GM12878 (cell line): ENCODE measurements around the gene WWOX. TPM values are rescaled to one million over a fixed set of nuclear protein-coding genes. Genes with fewer than 3 reads are reported as not detected.

Experiments
- ATAC-seq: fragments of 200-7000 bp; cut with Tn5 transposase; 3 replicates; pipeline ENCODE4 v1.9.1; 2020; ENCODE audit warnings: mild to moderate bottlenecking, moderate library complexity
- BruUV-seq: library from RNA; stranded (reverse); fragments of 400-500 nt; replicated peaks from 2 replicates; lab custom pipeline; 2021; lab: Mats Ljungman, UMichigan
- CTCF ChIA-PET: fragments of 300-600 bp; sonication (Branson Sonifier 250); formaldehyde crosslinking; extraction: SDS; loops from one replicate; lab custom pipeline; 2021; ENCODE audit warnings: inconsistent platforms; lab: Yijun Ruan, JAX
- POLR2A ChIA-PET: fragments of 350-600 bp; formaldehyde crosslinking; extraction: SDS; loops from one replicate; lab custom pipeline; 2021; ENCODE audit warnings: inconsistent platforms; lab: Charles Lee
- RAD21 ChIA-PET: fragments of 300-600 bp; sonication (Branson Sonifier 250); formaldehyde crosslinking; loops from one replicate; lab custom pipeline; 2023; ENCODE audit warnings: antibody characterized with exemption; ENCODE audit not compliant: unreplicated experiment; lab: Charles Lee
- SMC1A ChIA-PET: fragments of 300-600 bp; sonication (Branson Sonifier 250); formaldehyde crosslinking; loops from one replicate; lab custom pipeline; 2023; ENCODE audit not compliant: unreplicated experiment, uncharacterized antibody; lab: Charles Lee
- DNase-seq: peaks from one replicate; pipeline ENCODE4 v3.0.0-alpha.2; 2011; ENCODE audit warnings: low read depth, low spot score
- FAIRE-seq: peaks from 3 replicates; lab custom pipeline; 2011; peaks lifted over from hg19 to GRCh38; lab: Jason Lieb, UNC
- H2AFZ ChIP-seq: 2 replicates; pipeline ENCODE4 v1.6.0; 2011; ENCODE audit warnings: low read depth, low read length, control low read depth; ENCODE audit not compliant: control insufficient read depth
- H3K27ac ChIP-seq: 2 replicates; pipeline ENCODE4 v1.5.1; 2011; ENCODE audit warnings: control low read depth; ENCODE audit not compliant: control insufficient read depth, insufficient read depth
- H3K27me3 ChIP-seq, 2 experiments: replicated peaks in 1 of 2; 2 replicates each; pipeline versions ENCODE4 v1.6.0 to v1.6.1; 2011; ENCODE audit warnings: low read length in 1 of 2; ENCODE audit not compliant: control insufficient read depth in 2 of 2, insufficient read depth in 2 of 2
- H3K36me3 ChIP-seq, 2 experiments: 2 replicates each; pipeline ENCODE4 v1.5.1; 2011; ENCODE audit warnings: low read length in 1 of 2; ENCODE audit not compliant: control insufficient read depth in 2 of 2, insufficient read depth in 2 of 2
- H3K4me1 ChIP-seq: 2 replicates; pipeline ENCODE4 v1.6.1; 2011; ENCODE audit warnings: mild to moderate bottlenecking, low read length, moderate library complexity, mixed read lengths; ENCODE audit not compliant: control insufficient read depth, insufficient read depth
- H3K4me2 ChIP-seq: 2 replicates; pipeline ENCODE4 v1.6.0; 2011; ENCODE audit warnings: control low read depth; ENCODE audit not compliant: control insufficient read depth, insufficient read depth
- H3K4me3 ChIP-seq: fragments of 200-600 bp; sonication (generic); 2 replicates; pipeline ENCODE4 v1.5.1; 2016
- H3K79me2 ChIP-seq: 2 replicates; pipeline ENCODE4 v1.6.0; 2011; ENCODE audit warnings: low read length; ENCODE audit not compliant: control insufficient read depth, insufficient read depth
- H3K9ac ChIP-seq: 2 replicates; pipeline ENCODE4 v1.8.0; 2011; ENCODE audit warnings: low read length, control low read depth, mixed read lengths; ENCODE audit not compliant: control insufficient read depth, insufficient read depth
- H3K9me3 ChIP-seq: replicated peaks from 3 replicates; pipeline ENCODE4 v1.5.1; 2011; ENCODE audit warnings: mild to moderate bottlenecking, low read length; ENCODE audit not compliant: control insufficient read depth, insufficient read depth
- H4K20me1 ChIP-seq: 2 replicates; pipeline ENCODE4 v1.6.0; 2011; ENCODE audit not compliant: control insufficient read depth, insufficient read depth
- HDAC6 ChIP-seq: fragments of 200-600 bp; sonication (generic); IDR thresholded peaks from one replicate; pipeline ENCODE4 v1.8.0; 2017; ENCODE audit warnings: antibody characterized with exemption; ENCODE audit not compliant: unreplicated experiment
- IRF4 ChIP-seq: IDR thresholded peaks from 2 replicates; pipeline ENCODE4 v1.6.1; 2011; ENCODE audit warnings: low read depth, low read length
- MEF2B ChIP-seq: fragments of 450-650 bp; IDR thresholded peaks from 2 replicates; pipeline ENCODE4 v1.6.1; 2018; ENCODE audit warnings: mild to moderate bottlenecking, moderate library complexity; ENCODE audit not compliant: partially characterized antibody, poor library complexity, severe bottlenecking
- MTA3 ChIP-seq: IDR thresholded peaks from 2 replicates; pipeline ENCODE4 v1.6.1; 2012; ENCODE audit warnings: low read length, inconsistent platforms, borderline replicate concordance
- MYB ChIP-seq: fragments of 150-350 bp; IDR thresholded peaks from 2 replicates; pipeline ENCODE4 v1.6.1; 2014; ENCODE audit warnings: mild to moderate bottlenecking, low read depth, low read length, borderline replicate concordance
- NBN ChIP-seq: fragments of 450-650 bp; IDR thresholded peaks from 2 replicates; pipeline ENCODE4 v1.6.1; 2016
- PKNOX1 ChIP-seq: fragments of 450-650 bp; IDR thresholded peaks from 2 replicates; pipeline ENCODE4 v1.6.1; 2016; ENCODE audit warnings: mild to moderate bottlenecking
- RBBP5 ChIP-seq: fragments of 200-600 bp; sonication (generic); conservative IDR thresholded peaks from 2 replicates; pipeline ENCODE4 v1.6.1; 2016
- RELB ChIP-seq: fragments of 450-650 bp; IDR thresholded peaks from 2 replicates; pipeline ENCODE4 v1.6.1; 2017; ENCODE audit warnings: low read depth, mild to moderate bottlenecking, moderate library complexity
- SMAD5 ChIP-seq: IDR thresholded peaks from 2 replicates; pipeline ENCODE4 v1.6.1; 2016; ENCODE audit warnings: antibody characterized with exemption, low read depth
- SMC3 ChIP-seq: IDR thresholded peaks from 2 replicates; pipeline ENCODE4 v1.6.1; 2011; ENCODE audit warnings: low read length, improper control_type of control experiment, borderline replicate concordance
- SREBF2 ChIP-seq: IDR thresholded peaks from 2 replicates; pipeline ENCODE4 v1.6.1; 2012; ENCODE audit warnings: mild to moderate bottlenecking, low read length
- TCF3 ChIP-seq: IDR thresholded peaks from 2 replicates; pipeline ENCODE4 v1.6.1; 2012; ENCODE audit warnings: low read depth, mild to moderate bottlenecking, low read length, borderline replicate concordance; ENCODE audit not compliant: insufficient read depth
- WGBS: methylation state at CpG from one replicate; pipeline ENCODE4 v1.1.6; 2016; ENCODE audit warnings: low lambda C conversion rate; ENCODE audit not compliant: insufficient replicate concordance, insufficient coverage; ENCODE audit errors: missing lambda C conversion rate; 5-methylcytosine and 5-hydroxymethylcytosine counted together
- in situ Hi-C: fragments of 300-500 bp; cut with MboI; formaldehyde crosslinking; loops from 9 replicates; pipeline ENCODE4 v1.14.3; 2018; ENCODE audit warnings: mixed read lengths
- intact Hi-C: fragments of 100-400 bp; cut with micrococcal nuclease; formaldehyde crosslinking; loops from one replicate; pipeline ENCODE4 v1.14.2; 2022; ENCODE audit not compliant: unreplicated experiment
- polyA plus RNA-seq, 11 experiments: library from polyadenylated mRNA; depleted of rRNA in 4 of 11; unstranded in 6 of 11; stranded (reverse) in 5 of 11; fragments of >200 nt; fragmentation: Nextera tagmentation in 4 of 11; fragmentation: Illumina TruSeq in 1 of 11; extraction: Ambion mirVana in 4 of 11; extraction: Trizol in 1 of 11; gene quantifications; 1 replicate in 1 of 11; 2 replicates in 10 of 11; pipeline versions ENCODE4 v1.2.1 to v1.2.3, GENCODE V29; 2011 to 2016; ENCODE audit warnings: inconsistent platforms in 2 of 11, missing spikeins in 2 of 11, low read depth in 1 of 11
- total RNA-seq, 4 experiments: library from RNA; depleted of rRNA in 3 of 4; stranded (reverse); fragments of >200 nt in 3 of 4; fragmentation: Illumina TruSeq in 1 of 4; extraction: Trizol in 1 of 4; gene quantifications; 2 replicates each; pipeline versions ENCODE4 v1.2.1 to v1.2.3, GENCODE V29; 2013 to 2021

The WWOX gene
- total and polyA plus RNA-seq, 10 of the 15 experiments (the other 5 are each of a cell fraction or from before 2014, with no cell fraction given), result 2.8 to 24.4 (median 17.8) TPM

GRCh38 chr16:78211020-78211599, 111.7 kb downstream of the WWOX start:
- Histone ChIP-seq H3K4me1 (no peaks in the 10 kb centered on the region), H3K36me3 (no peaks in the 10 kb centered on the region), H3K4me3 (no peak overlapping the region), H3K27me3 (no peaks in the 10 kb centered on the region), H3K9me3 (no peaks in the 10 kb centered on the region), H3K79me2 (no peaks in the 10 kb centered on the region), H4K20me1 (no peaks in the 10 kb centered on the region), H3K9ac (no peak overlapping the region), H2AFZ (no peak overlapping the region), H3K27ac (no peak overlapping the region), H3K4me2 (no peak overlapping the region)
- in situ Hi-C loops (no loop called here), intact Hi-C loops (no loop called here)
- DNase-seq (no peak), FAIRE-seq (no peak), ATAC-seq (no peak)
- 58% methylated on average over 7 of the region's 7 CpGs for WGBS
- BruUV-seq, result no TSS peak
- ChIA-PET RAD21 (no interaction called here), POLR2A (no interaction called here), CTCF (no interaction called here), SMC1A (interaction anchor here (1.0 kb wide), 1 partner anchor 10 kb away, joined by 3 read pairs; no protein-coding TSS in a partner anchor)
- TF ChIP-seq SREBF2, result no peak
- TF ChIP-seq MTA3, result no peak
- TF ChIP-seq RBBP5, result no peak
- no peak for TF ChIP-seq MYB
- TF ChIP-seq HDAC6, result no peak
- TF ChIP-seq IRF4, result no peak
- TF ChIP-seq RELB, result no peak
- TF ChIP-seq MEF2B, result no peak
- no peak for TF ChIP-seq PKNOX1
- TF ChIP-seq SMAD5, result no peak
- TF ChIP-seq SMC3, result no peak
- no peak for TF ChIP-seq TCF3
- no peak for TF ChIP-seq NBN
